ENCODE results near the gene MYPN.
"Not testable (repeated sequence)": the region's sequence is repeated elsewhere in the genome, so short reads cannot be mapped to it uniquely, and the experiment has no call there.

The MYPN gene

GRCh38 chr10:68231106-68231816 lies 122.0 kb downstream of the MYPN start:
- Mint-ChIP-seq H3K36me3 (ENCODE audit: low read depth) (no peaks in the 10 kb centered on the region), H3K27me3 (ENCODE audit: low read depth) (peaks cover 58% of the 10 kb centered on the region), H3K4me1 (ENCODE audit: low read depth) (peaks cover 10% of the 10 kb centered on the region), H3K27ac (no peak overlapping the region), H3K4me3 (peak overlapping the region; percentile 82), H3K9me3 (no peaks in the 10 kb centered on the region)

DNA sequence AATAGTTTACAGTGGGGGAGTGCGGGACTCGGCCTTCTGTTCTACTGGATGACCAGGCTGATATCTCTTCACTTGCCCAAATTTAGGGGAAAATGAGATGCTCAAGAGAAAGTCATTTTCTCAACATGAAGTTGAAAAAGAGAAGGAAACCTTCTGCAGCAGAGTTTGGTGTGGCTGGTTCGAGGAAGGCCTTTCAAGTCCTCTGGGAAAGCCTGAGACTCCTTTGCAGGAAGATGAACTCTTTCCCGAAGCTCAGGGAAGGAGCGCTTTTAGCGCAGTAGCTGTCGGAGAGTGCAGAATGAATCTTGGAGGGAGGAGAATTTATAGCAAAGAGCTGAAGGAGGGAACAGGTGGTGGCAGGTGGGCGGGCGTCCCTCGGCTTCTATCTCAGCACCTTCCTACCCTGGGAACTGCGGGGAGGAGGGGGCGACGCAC lies 122.5 kb downstream of the MYPN start, which contains the start of gene ATOH7:
Gene ATOH7 (minus strand): TSS at position 297 of the 435 bp plus-strand sequence. CDS start 436 bp downstream, outside the sequence.
- H3K4me1 Mint-ChIP-seq (ENCODE audit: low read depth), result peaks cover 10% of the 10 kb centered on the region
- H3K9me3 Mint-ChIP-seq, result no peaks in the 10 kb centered on the region
- no peaks in the 10 kb centered on the region for H3K36me3 Mint-ChIP-seq (ENCODE audit: low read depth)
- peaks cover 58% of the 10 kb centered on the region for H3K27me3 Mint-ChIP-seq (ENCODE audit: low read depth)
- peak within 1 kb of the TSS; percentile 82 for H3K4me3 Mint-ChIP-seq
- H3K27ac Mint-ChIP-seq, result no peak within 1 kb of the TSS

DNA sequence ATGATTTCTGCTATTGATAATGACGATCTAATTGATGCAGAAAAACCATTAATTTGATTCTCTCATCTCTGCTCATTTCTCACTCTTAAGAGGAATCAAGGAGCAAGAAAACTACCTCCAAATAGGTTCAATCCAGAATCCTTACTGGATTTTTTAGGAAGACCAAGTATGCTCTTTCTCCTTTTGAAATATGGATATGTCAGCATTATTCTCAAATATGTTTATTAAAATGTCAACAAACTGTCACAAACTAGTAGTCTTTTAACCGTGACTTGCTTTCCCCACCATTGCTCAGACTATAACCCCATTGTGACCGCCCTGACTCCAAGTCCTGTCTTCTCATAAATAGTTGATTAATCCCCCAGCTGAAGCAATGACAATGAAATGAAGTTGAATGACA lies 123.8 kb downstream of the MYPN start:
- no peaks in the 10 kb centered on the region for H3K9me3 Mint-ChIP-seq
- H3K4me3 Mint-ChIP-seq, result no peak overlapping the region
- peaks cover 10% of the 10 kb centered on the region for H3K4me1 Mint-ChIP-seq (ENCODE audit: low read depth)
- no peaks in the 10 kb centered on the region for H3K36me3 Mint-ChIP-seq (ENCODE audit: low read depth)
- H3K27me3 Mint-ChIP-seq (ENCODE audit: low read depth), result peaks cover 53% of the 10 kb centered on the region
- no peak overlapping the region for H3K27ac Mint-ChIP-seq

GRCh38 chr10:68235111-68235510 lies 125.8 kb downstream of the MYPN start:
- no peak overlapping the region for H3K27ac Mint-ChIP-seq
- no peaks in the 10 kb centered on the region for H3K36me3 Mint-ChIP-seq (ENCODE audit: low read depth)
- H3K4me3 Mint-ChIP-seq, result no peak overlapping the region
- H3K27me3 Mint-ChIP-seq (ENCODE audit: low read depth), result peaks cover 41% of the 10 kb centered on the region
- peaks cover 10% of the 10 kb centered on the region for H3K4me1 Mint-ChIP-seq (ENCODE audit: low read depth)
- H3K9me3 Mint-ChIP-seq, result no peaks in the 10 kb centered on the region

DNA sequence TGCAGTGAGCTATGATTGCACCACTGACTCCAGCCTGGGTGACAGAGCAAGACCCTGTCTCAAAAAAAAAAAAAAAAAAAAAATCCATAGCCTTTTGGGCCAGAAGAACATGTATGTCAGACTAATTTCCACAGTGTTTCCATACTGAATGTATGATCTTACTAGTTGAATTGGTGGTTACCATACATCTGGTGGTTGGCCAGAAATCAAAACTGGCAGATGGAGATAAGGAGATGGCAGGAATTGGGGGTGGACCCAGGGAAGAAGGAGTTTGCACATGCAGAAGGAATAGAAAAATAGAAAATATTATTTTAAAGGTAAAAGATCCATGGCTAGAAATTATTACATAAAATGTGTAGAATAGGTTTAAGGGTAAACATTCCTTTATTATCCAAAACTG lies 126.3 kb downstream of the MYPN start:
- Mint-ChIP-seq H3K36me3 (ENCODE audit: low read depth) (no peaks in the 10 kb centered on the region), H3K4me1 (ENCODE audit: low read depth) (peaks cover 9% of the 10 kb centered on the region), H3K9me3 (no peaks in the 10 kb centered on the region), H3K4me3 (no peak overlapping the region), H3K27ac (no peak overlapping the region), H3K27me3 (ENCODE audit: low read depth) (peaks cover 37% of the 10 kb centered on the region)

DNA sequence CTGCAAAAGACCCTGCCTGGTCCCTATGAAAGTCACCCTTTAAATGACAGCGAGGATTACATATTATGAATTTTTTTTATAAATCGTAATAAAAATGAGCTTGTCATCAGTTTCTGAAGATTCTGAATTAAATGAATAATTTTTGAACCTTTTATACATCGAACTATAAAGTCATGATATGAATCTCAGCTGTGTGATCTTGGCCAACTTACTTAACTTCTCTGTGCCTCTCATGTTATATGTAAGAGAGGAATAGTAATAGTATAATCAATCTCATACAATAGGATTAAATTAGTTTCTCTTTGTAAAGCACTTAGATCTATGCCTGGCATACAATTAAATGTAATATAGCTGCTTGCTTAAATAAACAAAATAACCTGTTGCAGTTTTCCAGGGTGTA lies 127.9 kb downstream of the MYPN start:
- Mint-ChIP-seq H3K4me1 (ENCODE audit: low read depth) (no peaks in the 10 kb centered on the region), H3K9me3 (no peaks in the 10 kb centered on the region), H3K27me3 (ENCODE audit: low read depth) (peaks cover 26% of the 10 kb centered on the region), H3K4me3 (no peak overlapping the region), H3K36me3 (ENCODE audit: low read depth) (no peaks in the 10 kb centered on the region), H3K27ac (no peak overlapping the region)

DNA sequence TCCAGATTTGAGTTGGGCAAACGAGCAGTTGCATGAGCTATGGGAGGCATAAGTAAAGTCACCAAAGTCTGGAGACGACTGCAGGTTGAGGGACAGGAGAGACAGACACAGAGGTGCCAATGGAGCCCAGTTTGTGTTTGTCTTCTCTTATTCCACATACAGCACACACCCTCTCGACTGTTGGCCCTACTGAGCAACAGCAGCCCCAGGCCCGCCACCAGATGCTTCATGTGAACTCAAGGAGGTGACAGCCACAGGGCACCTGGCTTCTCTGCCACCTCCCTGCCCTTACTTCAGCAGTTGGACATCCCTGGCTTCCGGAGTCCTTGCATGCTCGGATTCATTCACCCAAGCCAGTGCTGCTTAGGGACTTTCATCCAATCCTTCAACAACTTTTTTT lies 129.1 kb downstream of the MYPN start:
- Mint-ChIP-seq H3K4me3 (no peak overlapping the region), H3K36me3 (ENCODE audit: low read depth) (no peaks in the 10 kb centered on the region), H3K27ac (no peak overlapping the region), H3K9me3 (no peaks in the 10 kb centered on the region), H3K4me1 (ENCODE audit: low read depth) (no peaks in the 10 kb centered on the region), H3K27me3 (ENCODE audit: low read depth) (peaks cover 17% of the 10 kb centered on the region)

DNA sequence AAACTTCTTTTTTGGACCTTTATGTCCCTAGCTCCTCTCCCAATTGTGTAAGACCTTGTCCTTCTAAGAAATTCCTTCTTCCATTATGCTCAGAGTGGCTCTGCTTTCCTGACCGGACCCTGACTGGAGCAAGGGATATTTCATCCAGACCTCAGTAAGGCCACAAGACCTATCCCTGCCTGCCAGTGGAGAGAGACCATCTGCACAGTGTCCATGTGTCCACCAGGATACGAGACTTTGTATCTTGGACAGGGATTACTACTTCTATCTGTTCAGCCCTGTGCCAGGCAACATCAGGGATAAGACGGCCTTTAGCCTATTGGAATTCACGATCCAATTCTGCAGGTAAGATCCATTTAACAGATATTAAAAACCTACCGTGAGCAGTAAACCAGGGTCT lies 129.8 kb downstream of the MYPN start:
- Mint-ChIP-seq H3K9me3 (no peaks in the 10 kb centered on the region), H3K27me3 (ENCODE audit: low read depth) (peaks cover 10% of the 10 kb centered on the region), H3K36me3 (ENCODE audit: low read depth) (no peaks in the 10 kb centered on the region), H3K4me3 (no peak overlapping the region), H3K27ac (no peak overlapping the region), H3K4me1 (ENCODE audit: low read depth) (no peaks in the 10 kb centered on the region)

DNA sequence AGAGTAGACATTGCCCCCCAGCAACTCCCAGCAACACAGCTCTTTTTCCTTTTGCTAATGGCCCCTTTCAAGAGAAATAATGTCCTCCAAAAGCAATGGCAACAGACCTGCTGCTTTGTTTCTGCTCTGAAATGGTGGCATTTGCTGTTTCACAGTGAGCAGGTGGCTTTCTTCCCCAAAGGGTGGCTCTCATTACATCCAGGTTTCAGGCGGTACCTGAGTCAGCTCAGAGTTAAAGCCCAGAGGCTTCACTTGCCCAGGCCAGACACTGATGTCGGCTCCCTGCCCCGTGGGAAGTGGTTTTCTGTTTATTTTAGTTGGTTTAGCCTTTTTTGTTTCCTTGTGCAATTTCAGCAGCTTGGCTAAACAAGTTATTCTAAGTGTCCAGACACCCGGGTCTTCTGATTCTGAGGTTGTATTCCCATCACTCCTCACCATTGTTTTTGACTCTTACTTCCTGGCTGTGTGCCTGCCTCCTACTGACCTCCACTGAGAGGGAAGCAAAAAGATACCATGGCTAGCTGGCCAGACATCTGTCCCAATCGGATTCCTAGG lies 130.4 kb downstream of the MYPN start:
- Mint-ChIP-seq H3K27me3 (ENCODE audit: low read depth) (peaks cover 9% of the 10 kb centered on the region), H3K36me3 (ENCODE audit: low read depth) (no peaks in the 10 kb centered on the region), H3K4me3 (no peak overlapping the region), H3K27ac (no peak overlapping the region), H3K4me1 (ENCODE audit: low read depth) (no peaks in the 10 kb centered on the region), H3K9me3 (no peaks in the 10 kb centered on the region)

DNA sequence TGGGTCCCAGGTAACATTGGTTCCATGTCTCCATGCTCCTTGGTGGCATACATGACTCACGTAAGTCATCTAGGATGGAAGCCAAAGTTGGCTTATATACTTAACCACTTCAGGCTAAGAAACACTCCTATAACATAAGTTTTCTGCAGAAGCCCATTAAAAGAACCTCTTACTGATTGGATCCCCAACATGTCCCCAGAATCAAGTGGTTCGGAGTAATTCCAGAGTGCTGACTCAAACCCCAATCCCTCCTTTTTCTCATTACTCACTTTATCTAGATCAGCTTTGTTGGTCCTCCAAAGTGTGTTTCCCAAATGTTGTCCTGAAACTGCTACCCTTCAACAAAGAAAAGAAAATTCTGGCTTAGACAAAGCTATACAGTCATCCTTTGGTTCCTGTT lies 132.8 kb downstream of the MYPN start:
- H3K27me3 Mint-ChIP-seq (ENCODE audit: low read depth), result peaks cover 11% of the 10 kb centered on the region
- no peaks in the 10 kb centered on the region for H3K36me3 Mint-ChIP-seq (ENCODE audit: low read depth)
- H3K4me1 Mint-ChIP-seq (ENCODE audit: low read depth), result no peaks in the 10 kb centered on the region
- H3K27ac Mint-ChIP-seq, result no peak overlapping the region
- no peak overlapping the region for H3K4me3 Mint-ChIP-seq
- H3K9me3 Mint-ChIP-seq, result no peaks in the 10 kb centered on the region

DNA sequence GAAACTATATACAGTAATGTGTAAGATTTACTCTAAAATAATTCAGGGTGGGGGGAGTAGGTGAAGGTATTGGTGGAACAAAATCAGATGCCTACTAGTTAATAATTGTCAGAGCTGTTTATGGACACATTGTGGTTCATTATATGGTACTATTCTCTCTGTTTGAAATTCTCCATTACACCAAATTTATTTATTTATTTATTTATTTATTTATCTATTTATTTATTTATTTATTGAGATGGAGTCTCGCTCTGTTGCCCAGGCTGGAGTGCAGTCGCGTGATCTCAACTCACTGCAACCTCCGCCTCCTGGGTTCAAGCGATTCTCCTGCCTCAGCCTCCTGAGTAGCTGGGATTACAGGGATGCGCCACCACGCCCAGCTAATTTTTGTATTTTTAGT lies 137.1 kb downstream of the MYPN start:
- not testable (repeated sequence) for H3K36me3 Mint-ChIP-seq (ENCODE audit: low read depth); H3K9me3 Mint-ChIP-seq; H3K4me3 Mint-ChIP-seq; H3K4me1 Mint-ChIP-seq (ENCODE audit: low read depth); H3K27ac Mint-ChIP-seq
- peaks cover 10% of the 10 kb centered on the region for H3K27me3 Mint-ChIP-seq (ENCODE audit: low read depth)

- Mint-ChIP-seq H3K27ac (no peak overlapping the region), H3K9me3 (no peaks in the 10 kb centered on the region), H3K36me3 (ENCODE audit: low read depth) (no peaks in the 10 kb centered on the region), H3K4me3 (no peak overlapping the region), H3K4me1 (ENCODE audit: low read depth) (peaks cover 4% of the 10 kb centered on the region), H3K27me3 (ENCODE audit: low read depth) (peaks cover 10% of the 10 kb centered on the region)
Observed at GRCh38 chr10:68247931-68248330, 138.6 kb downstream of the MYPN start.

DNA sequence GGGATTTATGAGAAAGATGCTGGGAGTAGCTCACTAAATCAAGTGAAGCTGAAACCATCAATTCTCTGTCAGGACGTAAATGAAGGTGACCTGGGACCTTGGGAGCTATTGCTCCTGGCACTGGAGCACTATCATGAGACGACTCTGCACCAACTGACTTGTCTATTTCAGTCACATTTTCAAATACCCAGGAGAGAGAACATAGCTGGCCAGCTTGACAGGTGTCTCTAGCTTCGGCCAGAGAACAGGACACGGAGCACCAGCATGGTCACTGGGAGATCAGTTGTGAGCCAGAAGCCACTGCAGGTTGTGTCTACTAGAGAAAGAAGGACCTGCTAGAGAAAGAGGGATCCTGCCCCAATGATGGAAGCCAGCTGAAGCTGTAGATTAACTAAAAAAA lies 140.0 kb downstream of the MYPN start:
- no peak overlapping the region for H3K4me3 Mint-ChIP-seq
- H3K27me3 Mint-ChIP-seq (ENCODE audit: low read depth), result peaks cover 10% of the 10 kb centered on the region
- H3K9me3 Mint-ChIP-seq, result no peaks in the 10 kb centered on the region
- no peak overlapping the region for H3K27ac Mint-ChIP-seq
- H3K36me3 Mint-ChIP-seq (ENCODE audit: low read depth), result no peaks in the 10 kb centered on the region
- peaks cover 4% of the 10 kb centered on the region for H3K4me1 Mint-ChIP-seq (ENCODE audit: low read depth)

DNA sequence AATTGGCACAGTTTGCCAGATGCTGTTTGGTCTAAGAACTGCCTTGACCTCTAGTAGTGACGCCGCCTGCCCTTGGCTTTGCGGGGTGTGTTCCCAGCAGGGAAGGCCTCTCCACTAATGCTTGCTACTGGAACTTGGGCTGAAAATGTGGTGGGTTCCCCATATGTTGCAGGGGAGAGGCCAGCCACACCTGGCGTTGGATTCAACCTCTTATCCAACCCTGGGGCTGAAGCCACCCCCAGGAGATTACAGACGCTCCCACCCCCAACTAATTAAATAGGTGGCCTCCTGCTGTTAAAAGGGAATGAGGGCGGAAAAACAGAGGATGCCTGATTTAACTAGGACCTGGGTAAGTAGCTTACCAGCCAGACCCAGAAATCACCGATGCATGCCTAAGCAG lies 141.9 kb downstream of the MYPN start:
- no peak overlapping the region for H3K27ac Mint-ChIP-seq
- H3K4me1 Mint-ChIP-seq (ENCODE audit: low read depth), result peaks cover 4% of the 10 kb centered on the region
- H3K36me3 Mint-ChIP-seq (ENCODE audit: low read depth), result no peaks in the 10 kb centered on the region
- peaks cover 4% of the 10 kb centered on the region for H3K27me3 Mint-ChIP-seq (ENCODE audit: low read depth)
- H3K4me3 Mint-ChIP-seq, result no peak overlapping the region
- H3K9me3 Mint-ChIP-seq, result no peaks in the 10 kb centered on the region

DNA sequence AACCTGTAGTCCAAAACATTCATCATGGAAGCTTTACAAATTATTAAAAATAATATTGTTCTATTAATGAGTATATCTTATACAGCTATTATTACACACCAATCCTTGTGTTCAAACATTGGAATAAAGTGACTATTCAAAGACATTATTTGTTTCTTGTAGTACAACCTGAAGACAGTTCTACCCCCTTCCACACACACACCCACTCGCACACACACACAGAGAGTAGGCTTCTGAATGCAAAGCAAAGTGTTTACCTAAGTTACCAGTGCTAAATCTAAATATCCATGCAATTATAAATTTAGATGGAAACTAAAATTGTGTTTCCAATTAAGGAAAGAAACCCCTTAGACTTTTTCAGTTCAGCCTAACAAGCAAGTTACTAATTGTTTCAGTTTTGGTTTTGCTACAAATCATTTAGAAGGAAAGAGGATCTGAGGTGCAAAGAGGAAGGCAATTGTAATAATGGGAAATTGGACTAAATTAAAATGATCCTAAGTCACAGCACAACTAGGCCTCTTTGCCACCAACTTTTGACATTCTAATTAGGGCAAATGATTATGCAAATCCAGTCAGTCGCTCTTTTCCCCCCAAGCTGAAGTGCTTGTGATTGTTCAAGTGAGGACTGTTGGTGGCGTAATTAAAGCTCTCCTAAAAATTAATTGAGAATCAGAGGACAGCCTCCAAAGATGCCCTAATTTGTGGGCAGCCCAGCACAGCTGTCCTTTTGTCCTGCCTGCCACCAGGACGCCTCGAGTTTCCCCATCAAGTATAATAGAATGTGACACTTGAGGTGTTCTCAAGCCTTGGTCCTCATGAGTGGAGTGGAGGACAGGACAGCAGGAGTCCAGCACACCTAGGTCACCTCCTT lies 142.6 kb downstream of the MYPN start:
- Mint-ChIP-seq H3K27me3 (ENCODE audit: low read depth) (peaks cover 11% of the 10 kb centered on the region), H3K4me3 (no peak overlapping the region), H3K4me1 (ENCODE audit: low read depth) (peaks cover 4% of the 10 kb centered on the region), H3K27ac (no peak overlapping the region), H3K36me3 (ENCODE audit: low read depth) (no peaks in the 10 kb centered on the region), H3K9me3 (no peaks in the 10 kb centered on the region)
